ENCODE results near the gene ZNF335. TPM values are rescaled to one million over a fixed set of nuclear protein-coding genes. Genes with fewer than 3 reads are reported as not detected.
"Not testable (repeated sequence)": the region's sequence is repeated elsewhere in the genome, so short reads cannot be mapped to it uniquely, and the experiment has no call there.

ZNF335 gene
- total and polyA plus RNA-seq, 2 donors, result 11.9 to 12.4 TPM

DNA sequence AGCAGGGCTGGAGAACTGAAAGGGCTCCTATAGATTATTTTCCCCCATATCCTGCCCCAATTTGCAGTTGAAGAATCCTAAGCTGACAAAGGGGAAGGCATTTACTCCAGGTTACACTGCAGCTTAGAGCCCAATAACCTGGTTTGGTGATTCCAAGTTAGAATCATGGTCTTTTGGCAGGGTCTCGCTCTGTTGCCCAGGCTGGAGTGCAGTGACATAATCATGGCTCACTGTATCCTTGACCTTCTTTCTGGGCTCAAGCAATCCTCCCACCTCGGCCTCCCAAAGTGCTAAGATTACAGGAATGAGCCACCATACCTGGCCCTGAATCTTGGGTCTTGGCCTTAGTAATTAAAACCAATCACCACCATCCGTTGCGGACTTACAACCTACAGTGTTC is 35.7 kb upstream of the ZNF335 start:
- no peak for DNase-seq (ENCODE audit: extremely low spot score)
- no peak overlapping the region for H3K27ac ChIP-seq (ENCODE audit: low read depth)
- H3K4me1 ChIP-seq (ENCODE audit: insufficient read depth), result no peaks in the 10 kb centered on the region
- H3K36me3 ChIP-seq (ENCODE audit: insufficient read depth), result no peaks in the 10 kb centered on the region
- no peak overlapping the region for H3K4me3 ChIP-seq (ENCODE audit: low read depth, low read length)
- 72% methylated on average over 4 of the region's 4 CpGs for WGBS

DNA sequence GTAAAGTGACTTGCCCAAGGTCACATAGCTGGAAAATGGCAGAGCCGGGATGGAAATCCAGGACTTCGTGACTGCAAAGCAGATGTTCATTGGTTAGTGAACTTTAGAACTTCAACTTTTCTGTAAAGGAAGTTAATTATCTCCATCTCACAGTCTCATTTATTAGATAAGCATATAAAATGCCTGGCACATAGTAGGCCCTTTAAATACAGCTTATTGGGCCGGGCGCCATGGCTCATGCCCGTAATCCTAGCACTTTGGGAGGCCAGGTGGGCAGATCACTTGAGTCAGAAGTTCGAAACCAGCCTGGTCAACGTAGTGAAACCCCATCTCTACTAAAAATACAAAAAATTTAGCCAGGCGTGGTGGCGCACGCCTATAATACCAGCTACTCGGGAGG is 35.0 kb upstream of the ZNF335 start:
- Histone ChIP-seq H3K4me1 (ENCODE audit: insufficient read depth) (no peaks in the 10 kb centered on the region), H3K27ac (ENCODE audit: low read depth) (no peak overlapping the region), H3K4me3 (ENCODE audit: low read depth, low read length) (no peak overlapping the region), H3K36me3 (ENCODE audit: insufficient read depth) (no peaks in the 10 kb centered on the region)
- no peak for DNase-seq (ENCODE audit: extremely low spot score)
- 90% methylated on average over 11 of the region's 11 CpGs for WGBS

- WGBS, result 77% methylated on average over 6 of the region's 6 CpGs
- no peaks in the 10 kb centered on the region for H3K4me1 ChIP-seq (ENCODE audit: insufficient read depth)
- no peak overlapping the region for H3K27ac ChIP-seq (ENCODE audit: low read depth)
- H3K36me3 ChIP-seq (ENCODE audit: insufficient read depth), result no peaks in the 10 kb centered on the region
- DNase-seq (ENCODE audit: extremely low spot score), result no peak
- no peak overlapping the region for H3K4me3 ChIP-seq (ENCODE audit: low read depth, low read length)
Measured at GRCh38 chr20:46006022-46006705, 34.2 kb upstream of the ZNF335 start.

DNA sequence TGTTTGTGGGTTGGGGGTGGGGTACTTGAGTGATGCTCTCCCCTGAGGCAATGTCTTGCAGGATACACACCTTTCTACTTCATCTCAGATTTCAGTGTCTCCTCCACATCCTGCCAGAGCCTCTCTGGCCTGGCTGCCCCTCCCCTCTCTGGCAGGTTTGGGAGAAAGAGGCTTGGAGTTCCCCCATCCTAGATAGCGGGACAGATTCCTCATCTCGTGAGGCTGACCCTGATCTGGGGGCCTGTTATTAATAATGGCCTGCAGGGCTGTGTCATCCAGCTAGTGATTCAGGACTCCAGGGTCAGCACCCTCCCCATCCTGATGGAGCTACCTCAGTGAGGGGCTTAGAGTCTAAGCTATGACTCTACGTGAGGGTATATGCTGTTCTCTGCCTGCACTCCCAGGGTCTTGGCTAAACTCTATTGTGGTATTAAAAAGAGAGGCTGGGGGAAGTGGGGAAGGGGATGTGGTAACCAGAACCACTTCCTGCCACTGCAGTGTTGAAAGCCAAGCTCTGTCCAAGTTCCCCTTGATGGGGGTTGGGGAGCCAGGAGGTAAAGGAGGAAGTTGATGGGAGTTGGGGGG is 33.0 kb upstream of the ZNF335 start:
- no peak for DNase-seq (ENCODE audit: extremely low spot score)
- no peaks in the 10 kb centered on the region for H3K4me1 ChIP-seq (ENCODE audit: insufficient read depth)
- 23% methylated on average over 3 of the region's 3 CpGs for WGBS
- no peak overlapping the region for H3K4me3 ChIP-seq (ENCODE audit: low read depth, low read length)
- no peak overlapping the region for H3K27ac ChIP-seq (ENCODE audit: low read depth)
- no peaks in the 10 kb centered on the region for H3K36me3 ChIP-seq (ENCODE audit: insufficient read depth)

GRCh38 chr20:46004187-46004586 is 32.2 kb upstream of the ZNF335 start:
- Histone ChIP-seq H3K36me3 (ENCODE audit: insufficient read depth) (no peaks in the 10 kb centered on the region), H3K4me3 (ENCODE audit: low read depth, low read length) (no peak overlapping the region), H3K27ac (ENCODE audit: low read depth) (no peak overlapping the region), H3K4me1 (ENCODE audit: insufficient read depth) (no peaks in the 10 kb centered on the region)
- 34% methylated on average over 4 of the region's 4 CpGs for WGBS
- no peak for DNase-seq (ENCODE audit: extremely low spot score)

- WGBS, result 90% methylated on average over 3 of the region's 3 CpGs
- no peaks in the 10 kb centered on the region for H3K36me3 ChIP-seq (ENCODE audit: insufficient read depth)
- no peak overlapping the region for H3K4me3 ChIP-seq (ENCODE audit: low read depth, low read length)
- no peak overlapping the region for H3K27ac ChIP-seq (ENCODE audit: low read depth)
- no peak for DNase-seq (ENCODE audit: extremely low spot score)
- no peaks in the 10 kb centered on the region for H3K4me1 ChIP-seq (ENCODE audit: insufficient read depth)
Measured at GRCh38 chr20:46002008-46002407, 30.0 kb upstream of the ZNF335 start.

DNA sequence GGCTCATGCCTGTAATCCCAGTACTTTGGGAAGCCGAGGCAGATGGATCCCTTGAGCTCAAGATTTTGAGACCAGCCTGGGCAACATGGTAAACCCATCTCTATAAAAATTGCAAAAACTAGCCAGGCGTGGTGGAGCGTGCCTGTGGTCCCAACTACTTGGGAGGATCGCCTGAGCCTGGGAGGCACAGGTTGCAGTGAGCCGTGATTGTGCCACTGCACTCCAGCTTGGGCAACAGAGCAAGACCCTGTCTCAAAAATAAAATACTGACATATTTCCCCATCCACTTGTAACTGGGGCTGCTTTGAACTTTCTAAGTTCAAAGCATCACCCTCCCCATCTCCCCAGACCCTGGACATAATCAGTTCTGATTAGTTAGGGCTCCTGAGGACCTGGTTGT is 29.5 kb upstream of the ZNF335 start:
- no peak for DNase-seq (ENCODE audit: extremely low spot score)
- Histone ChIP-seq H3K27ac (ENCODE audit: low read depth) (no peak overlapping the region), H3K4me1 (ENCODE audit: insufficient read depth) (no peaks in the 10 kb centered on the region), H3K4me3 (ENCODE audit: low read depth, low read length) (no peak overlapping the region), H3K36me3 (ENCODE audit: insufficient read depth) (no peaks in the 10 kb centered on the region)
- whole genome bisulfite sequencing, result 91% methylated on average over 5 of the region's 5 CpGs

DNA sequence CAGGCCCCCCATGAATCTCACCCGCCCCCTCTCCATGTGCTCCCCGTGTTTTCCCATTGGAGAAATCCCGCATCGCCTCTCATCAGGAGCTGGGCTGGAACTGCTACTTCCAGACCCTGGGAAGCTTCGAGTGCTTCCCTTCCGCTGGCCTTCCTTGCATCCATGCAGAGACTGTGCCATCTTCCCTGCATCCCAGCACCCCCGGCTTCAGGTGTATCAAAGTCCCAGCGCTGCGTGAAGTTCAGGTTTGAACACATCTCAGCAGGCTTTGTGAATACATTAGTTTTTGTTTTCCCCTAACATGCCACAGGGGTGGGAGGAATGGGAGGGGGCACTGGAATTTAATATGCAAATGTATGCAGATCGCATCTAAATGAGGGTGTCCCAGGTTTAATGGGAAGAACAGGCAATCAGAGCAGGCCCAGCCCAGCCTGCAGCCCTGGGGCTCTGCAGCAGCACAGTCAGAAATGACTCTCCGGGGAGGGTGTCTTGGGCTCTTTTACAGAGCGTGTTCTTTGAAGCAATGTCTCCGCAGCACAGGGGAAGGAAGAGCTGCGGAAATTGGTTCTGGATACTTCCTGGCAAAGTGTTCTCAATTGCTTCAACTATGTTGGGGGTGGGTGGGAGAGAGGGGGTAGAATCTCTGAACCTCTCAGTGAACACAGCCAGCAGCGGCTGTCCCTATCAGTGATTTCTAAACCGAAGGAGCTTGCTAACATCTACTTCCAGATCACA is 28.4 kb upstream of the ZNF335 start:
- Histone ChIP-seq H3K36me3 (ENCODE audit: insufficient read depth) (no peaks in the 10 kb centered on the region), H3K27ac (ENCODE audit: low read depth) (no peak overlapping the region), H3K4me3 (ENCODE audit: low read depth, low read length) (no peak overlapping the region), H3K4me1 (ENCODE audit: insufficient read depth) (no peaks in the 10 kb centered on the region)
- 38% methylated on average over 16 of the region's 16 CpGs for WGBS
- DNase-seq (ENCODE audit: extremely low spot score), result no peak

DNA sequence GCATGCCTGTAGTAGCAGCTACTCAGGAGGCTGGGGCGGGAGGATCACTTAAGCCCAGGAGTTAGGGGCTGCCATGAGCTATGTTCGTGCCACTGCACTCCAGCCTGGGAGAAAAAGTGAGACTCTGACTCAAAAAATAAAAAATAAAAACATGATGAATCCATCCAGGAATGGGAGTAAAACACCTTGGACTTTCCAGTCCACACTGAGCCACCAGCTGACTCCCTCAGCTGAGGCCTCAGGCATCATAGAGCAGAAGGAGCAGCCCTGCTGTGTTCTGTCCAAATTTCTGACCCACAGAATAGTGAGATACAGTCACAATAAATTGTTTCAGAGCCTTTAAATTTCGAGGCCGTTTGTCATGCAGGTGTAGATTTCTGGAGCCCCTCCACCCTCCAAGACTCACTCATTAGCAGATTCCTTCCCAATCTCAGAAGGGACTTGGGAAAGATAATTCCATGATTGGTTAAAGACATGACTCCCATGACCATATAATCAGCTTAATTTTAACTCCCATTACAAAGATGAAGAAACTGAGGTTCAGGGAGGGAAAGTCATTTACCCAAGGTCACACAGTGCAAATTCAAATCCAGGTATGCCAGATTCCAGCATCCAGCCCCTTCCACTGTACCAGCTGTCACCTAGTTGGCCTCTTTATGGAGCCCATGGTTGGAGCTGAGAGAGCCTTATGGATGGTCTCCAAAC is 27.7 kb upstream of the ZNF335 start:
- 75% methylated on average over 4 of the region's 4 CpGs for WGBS
- no peak overlapping the region for H3K27ac ChIP-seq (ENCODE audit: low read depth)
- H3K4me1 ChIP-seq (ENCODE audit: insufficient read depth), result no peaks in the 10 kb centered on the region
- no peaks in the 10 kb centered on the region for H3K36me3 ChIP-seq (ENCODE audit: insufficient read depth)
- no peak for DNase-seq (ENCODE audit: extremely low spot score)
- no peak overlapping the region for H3K4me3 ChIP-seq (ENCODE audit: low read depth, low read length)

DNA sequence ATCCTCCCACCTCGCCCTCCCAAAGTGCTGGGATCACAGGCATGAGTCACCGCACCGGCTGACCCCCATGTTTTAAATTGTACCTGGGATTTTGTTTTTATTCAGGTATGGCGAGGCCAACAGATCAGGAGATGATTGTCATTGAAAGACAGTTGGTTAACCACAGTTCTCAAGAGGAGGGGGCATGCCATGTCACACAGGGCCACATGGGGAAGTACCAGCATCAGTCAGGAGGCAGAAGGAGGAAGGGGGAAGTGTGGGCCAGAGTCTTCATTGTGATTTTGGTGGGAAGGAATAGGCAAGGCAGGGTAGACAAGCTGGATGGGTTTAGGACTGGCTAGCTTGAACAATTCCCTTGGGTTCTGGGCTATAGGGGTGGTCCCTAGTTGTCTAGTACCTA is 26.8 kb upstream of the ZNF335 start:
- 69% methylated on average over 4 of the region's 4 CpGs for WGBS
- no peaks in the 10 kb centered on the region for H3K36me3 ChIP-seq (ENCODE audit: insufficient read depth)
- no peak overlapping the region for H3K27ac ChIP-seq (ENCODE audit: low read depth)
- no peak overlapping the region for H3K4me3 ChIP-seq (ENCODE audit: low read depth, low read length)
- no peaks in the 10 kb centered on the region for H3K4me1 ChIP-seq (ENCODE audit: insufficient read depth)
- no peak for DNase-seq (ENCODE audit: extremely low spot score)

- 67% methylated on average over 2 of the region's 2 CpGs for WGBS
- H3K36me3 ChIP-seq (ENCODE audit: insufficient read depth), result no peaks in the 10 kb centered on the region
- no peaks in the 10 kb centered on the region for H3K4me1 ChIP-seq (ENCODE audit: insufficient read depth)
- H3K27ac ChIP-seq (ENCODE audit: low read depth), result no peak overlapping the region
- H3K4me3 ChIP-seq (ENCODE audit: low read depth, low read length), result no peak overlapping the region
- no peak for DNase-seq (ENCODE audit: extremely low spot score)
Measured at GRCh38 chr20:45998337-45998736, 26.3 kb upstream of the ZNF335 start.

DNA sequence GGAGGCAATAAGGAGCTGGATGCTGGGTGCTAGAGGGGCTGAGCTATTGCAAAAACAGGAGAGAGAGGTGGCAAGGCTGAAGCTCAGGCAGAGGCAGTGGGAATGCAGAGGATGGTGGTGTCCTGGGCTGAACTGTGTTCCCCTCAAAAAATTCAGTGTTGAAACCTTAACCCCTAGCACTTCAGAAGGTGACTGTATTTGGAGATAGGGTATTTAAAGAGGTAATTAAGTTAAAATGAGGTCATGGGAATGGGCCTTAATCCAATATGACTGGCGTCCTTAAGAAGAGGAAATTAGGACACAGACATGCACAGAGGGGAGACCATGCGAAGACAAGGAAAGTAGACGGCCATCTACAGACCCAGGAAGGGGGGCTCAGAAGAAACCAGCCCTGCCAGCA is 25.2 kb upstream of the ZNF335 start:
- H3K4me3 ChIP-seq (ENCODE audit: low read depth, low read length), result no peak overlapping the region
- no peaks in the 10 kb centered on the region for H3K36me3 ChIP-seq (ENCODE audit: insufficient read depth)
- DNase-seq (ENCODE audit: extremely low spot score), result no peak
- WGBS, result 29% methylated on average over 3 of the region's 3 CpGs
- no peaks in the 10 kb centered on the region for H3K4me1 ChIP-seq (ENCODE audit: insufficient read depth)
- no peak overlapping the region for H3K27ac ChIP-seq (ENCODE audit: low read depth)

- DNase-seq (ENCODE audit: extremely low spot score); H3K27ac ChIP-seq (ENCODE audit: low read depth); H3K4me3 ChIP-seq (ENCODE audit: low read depth, low read length); H3K36me3 ChIP-seq (ENCODE audit: insufficient read depth); H3K4me1 ChIP-seq (ENCODE audit: insufficient read depth): not testable (repeated sequence)
- WGBS, result 64% methylated on average over 6 of the region's 6 CpGs
Measured at GRCh38 chr20:45995495-45996097, 23.6 kb upstream of the ZNF335 start.
